Measurements from ENCODE around the gene GBX1.

The GBX1 gene

DNA sequence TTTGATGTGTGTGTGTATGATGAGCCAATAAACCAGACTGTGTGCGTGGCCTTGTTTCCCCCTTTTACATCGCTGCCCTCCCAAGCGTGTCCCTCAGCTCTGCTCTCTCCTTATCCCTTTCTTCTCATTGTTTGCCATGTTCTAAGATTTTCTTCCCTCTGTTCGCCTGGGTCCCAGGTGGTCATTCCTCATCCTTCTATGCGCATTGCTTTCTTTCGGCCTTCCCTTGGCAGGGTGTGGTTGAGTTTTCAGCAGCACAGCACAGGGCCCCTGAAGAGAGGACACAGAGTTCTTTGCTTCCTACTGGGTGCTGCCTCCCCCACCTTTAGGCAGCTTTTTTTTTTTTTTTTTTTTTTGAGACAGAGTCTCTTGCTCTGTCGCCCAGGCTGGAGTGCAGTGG is 23.1 kb downstream of the GBX1 start:
- Histone ChIP-seq H3K27ac (ENCODE audit: low read length) (no peak overlapping the region), H3K4me1 (ENCODE audit: low read length) (no peaks in the 10 kb centered on the region), H3K4me2 (ENCODE audit: low read length) (no peak overlapping the region), H2AFZ (ENCODE audit: low read depth, low read length) (no peak overlapping the region), H3K9ac (ENCODE audit: low read length) (no peak overlapping the region), H4K20me1 (ENCODE audit: insufficient read depth, low read length) (no peaks in the 10 kb centered on the region; the same call in 1 of the 2 replicates), H3K36me3 (replicated peaks; ENCODE audit: low read depth, low read length) (peaks cover 7% of the 10 kb centered on the region), H3K79me2 (ENCODE audit: low read length) (no peaks in the 10 kb centered on the region), H3K4me3 (ENCODE audit: low read length) (no peak overlapping the region), H3K27me3 (ENCODE audit: low read depth, low read length) (0 out of 2 replicates have a peak, but pooled peaks cover under 1% of the 10 kb centered on the region), H3K9me3 (ENCODE audit: insufficient read depth, low read length) (no peaks in the 10 kb centered on the region)
- no peak for TF ChIP-seq EZH2phosphoT487 (IDR thresholded peaks at IDR 0.05; ENCODE audit: low read depth)
- TF ChIP-seq, protein P1, sequence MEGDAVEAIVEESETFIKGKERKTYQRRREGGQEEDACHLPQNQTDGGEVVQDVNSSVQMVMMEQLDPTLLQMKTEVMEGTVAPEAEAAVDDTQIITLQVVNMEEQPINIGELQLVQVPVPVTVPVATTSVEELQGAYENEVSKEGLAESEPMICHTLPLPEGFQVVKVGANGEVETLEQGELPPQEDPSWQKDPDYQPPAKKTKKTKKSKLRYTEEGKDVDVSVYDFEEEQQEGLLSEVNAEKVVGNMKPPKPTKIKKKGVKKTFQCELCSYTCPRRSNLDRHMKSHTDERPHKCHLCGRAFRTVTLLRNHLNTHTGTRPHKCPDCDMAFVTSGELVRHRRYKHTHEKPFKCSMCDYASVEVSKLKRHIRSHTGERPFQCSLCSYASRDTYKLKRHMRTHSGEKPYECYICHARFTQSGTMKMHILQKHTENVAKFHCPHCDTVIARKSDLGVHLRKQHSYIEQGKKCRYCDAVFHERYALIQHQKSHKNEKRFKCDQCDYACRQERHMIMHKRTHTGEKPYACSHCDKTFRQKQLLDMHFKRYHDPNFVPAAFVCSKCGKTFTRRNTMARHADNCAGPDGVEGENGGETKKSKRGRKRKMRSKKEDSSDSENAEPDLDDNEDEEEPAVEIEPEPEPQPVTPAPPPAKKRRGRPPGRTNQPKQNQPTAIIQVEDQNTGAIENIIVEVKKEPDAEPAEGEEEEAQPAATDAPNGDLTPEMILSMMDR (IDR thresholded peaks at IDR 0.05; ENCODE audit: low read depth, low read length) = no peak

DNA sequence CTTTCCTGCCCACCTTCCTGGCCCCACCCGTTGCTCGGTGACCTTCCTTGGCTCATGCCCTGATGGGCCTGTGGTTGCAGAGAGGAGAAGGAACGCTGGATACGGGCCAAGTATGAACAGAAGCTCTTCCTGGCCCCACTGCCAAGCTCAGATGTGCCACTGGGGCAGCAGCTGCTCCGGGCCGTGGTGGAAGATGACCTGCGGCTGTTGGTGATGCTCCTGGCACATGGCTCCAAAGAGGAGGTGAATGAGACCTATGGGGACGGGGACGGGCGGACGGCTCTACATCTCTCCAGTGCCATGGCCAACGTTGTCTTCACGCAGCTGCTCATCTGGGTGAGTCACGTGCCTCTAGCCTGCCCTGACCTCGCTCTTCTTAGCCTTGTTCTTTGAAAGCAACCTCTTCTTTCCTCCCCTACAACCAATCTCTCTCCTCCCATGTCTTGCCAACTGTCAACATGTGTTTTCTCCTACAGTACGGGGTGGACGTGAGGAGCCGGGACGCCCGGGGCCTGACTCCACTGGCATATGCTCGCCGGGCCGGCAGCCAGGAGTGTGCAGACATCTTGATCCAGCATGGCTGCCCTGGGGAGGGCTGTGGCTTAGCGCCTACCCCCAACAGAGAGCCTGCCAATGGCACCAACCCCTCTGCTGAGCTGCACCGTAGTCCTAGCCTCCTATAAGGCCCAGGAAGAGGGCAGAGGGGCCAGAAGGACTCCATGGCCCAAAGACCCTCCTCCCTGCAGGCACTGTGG is 24.1 kb downstream of the GBX1 start:
- no peak for TF ChIP-seq EZH2phosphoT487 (IDR thresholded peaks at IDR 0.05; ENCODE audit: low read depth)
- TF ChIP-seq, protein P1 (IDR thresholded peaks at IDR 0.05; ENCODE audit: low read depth, low read length) = no peak
- Histone ChIP-seq H3K79me2 (ENCODE audit: low read length) (no peaks in the 10 kb centered on the region), H3K4me3 (ENCODE audit: low read length) (no peak overlapping the region), H3K4me1 (ENCODE audit: low read length) (no peaks in the 10 kb centered on the region), H3K4me2 (ENCODE audit: low read length) (no peak overlapping the region), H3K27me3 (ENCODE audit: low read depth, low read length) (no peaks in the 10 kb centered on the region), H3K27ac (ENCODE audit: low read length) (no peak overlapping the region), H4K20me1 (ENCODE audit: insufficient read depth, low read length) (no peaks in the 10 kb centered on the region; the same call in 1 of the 2 replicates), H3K9me3 (ENCODE audit: insufficient read depth, low read length) (no peaks in the 10 kb centered on the region), H3K9ac (ENCODE audit: low read length) (no peak overlapping the region), H2AFZ (ENCODE audit: low read depth, low read length) (no peak overlapping the region), H3K36me3 (replicated peaks; ENCODE audit: low read depth, low read length) (peaks cover 7% of the 10 kb centered on the region)

DNA sequence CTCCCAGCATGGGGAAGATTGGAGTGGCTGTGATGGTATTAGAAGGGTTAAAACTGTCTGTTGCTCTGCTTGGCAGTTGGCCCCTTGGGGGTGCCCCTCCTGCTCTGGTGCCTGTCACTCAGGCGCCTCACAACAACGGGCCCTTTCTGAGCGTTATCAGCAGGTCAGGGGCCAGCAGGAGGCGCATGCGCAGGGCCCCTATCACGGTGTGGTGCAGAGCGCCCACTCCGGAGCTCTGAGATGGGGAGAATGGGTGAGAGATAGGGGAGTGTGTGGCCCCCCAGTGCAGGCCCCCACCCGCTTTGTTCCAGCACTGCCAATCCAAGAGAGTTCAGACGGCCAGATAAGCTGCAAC is 24.8 kb downstream of the GBX1 start:
- no peaks in the 10 kb centered on the region for H3K4me1 ChIP-seq (ENCODE audit: low read length)
- no peak overlapping the region for H3K9ac ChIP-seq (ENCODE audit: low read length)
- no peaks in the 10 kb centered on the region; the same call in 1 of the 2 replicates for H4K20me1 ChIP-seq (ENCODE audit: insufficient read depth, low read length)
- H3K4me3 ChIP-seq (ENCODE audit: low read length) = no peak overlapping the region
- H3K79me2 ChIP-seq (ENCODE audit: low read length) = no peaks in the 10 kb centered on the region
- peaks cover 7% of the 10 kb centered on the region for H3K36me3 ChIP-seq (replicated peaks; ENCODE audit: low read depth, low read length)
- H3K27me3 ChIP-seq (ENCODE audit: low read depth, low read length) = no peaks in the 10 kb centered on the region
- H3K27ac ChIP-seq (ENCODE audit: low read length) = no peak overlapping the region
- no peaks in the 10 kb centered on the region for H3K9me3 ChIP-seq (ENCODE audit: insufficient read depth, low read length)
- no peak overlapping the region for H3K4me2 ChIP-seq (ENCODE audit: low read length)
- H2AFZ ChIP-seq (ENCODE audit: low read depth, low read length) = no peak overlapping the region
- TF ChIP-seq, protein P1 (IDR thresholded peaks at IDR 0.05; ENCODE audit: low read depth, low read length) = no peak
- no peak for TF ChIP-seq EZH2phosphoT487 (IDR thresholded peaks at IDR 0.05; ENCODE audit: low read depth)

DNA sequence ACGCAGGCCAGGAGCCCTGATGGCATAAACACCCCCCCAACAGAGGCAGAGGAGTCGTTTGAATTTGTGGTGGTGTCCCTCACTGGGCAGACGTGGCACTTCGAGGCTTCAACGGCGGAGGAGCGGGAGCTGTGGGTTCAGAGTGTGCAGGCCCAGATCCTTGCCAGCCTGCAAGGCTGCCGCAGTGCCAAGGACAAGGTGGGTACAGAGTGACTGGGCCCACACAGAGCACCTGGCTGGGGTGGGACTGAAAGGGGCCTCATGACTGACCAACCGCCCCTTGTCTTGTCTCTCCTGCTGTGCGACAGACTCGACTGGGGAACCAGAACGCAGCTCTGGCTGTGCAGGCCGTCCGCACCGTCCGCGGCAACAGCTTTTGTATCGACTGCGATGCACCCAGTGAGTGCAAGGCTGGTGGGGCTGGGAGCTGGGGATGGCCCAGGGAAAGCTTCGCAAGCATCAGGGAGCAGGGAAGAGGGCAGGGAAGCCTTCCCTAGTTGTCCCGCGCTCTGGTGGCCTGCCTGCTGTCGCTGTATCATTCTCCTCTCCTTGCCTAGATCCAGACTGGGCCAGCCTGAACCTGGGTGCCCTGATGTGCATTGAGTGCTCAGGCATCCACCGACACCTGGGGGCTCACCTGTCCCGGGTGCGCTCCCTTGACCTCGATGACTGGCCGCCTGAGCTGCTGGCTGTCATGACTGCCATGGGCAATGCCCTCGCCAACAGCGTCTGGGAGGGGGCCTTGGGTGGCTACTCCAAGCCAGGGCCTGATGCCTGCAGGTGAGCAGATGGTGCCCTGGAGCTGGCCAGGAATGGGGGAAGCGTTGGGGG is 25.4 kb downstream of the GBX1 start:
- Histone ChIP-seq H3K36me3 (replicated peaks; ENCODE audit: low read depth, low read length) (peaks cover 7% of the 10 kb centered on the region), H3K27me3 (ENCODE audit: low read depth, low read length) (no peaks in the 10 kb centered on the region), H2AFZ (ENCODE audit: low read depth, low read length) (no peak overlapping the region), H4K20me1 (ENCODE audit: insufficient read depth, low read length) (no peaks in the 10 kb centered on the region; the same call in 1 of the 2 replicates), H3K9ac (ENCODE audit: low read length) (no peak overlapping the region), H3K4me3 (ENCODE audit: low read length) (no peak overlapping the region), H3K4me2 (ENCODE audit: low read length) (no peak overlapping the region), H3K4me1 (ENCODE audit: low read length) (no peaks in the 10 kb centered on the region), H3K27ac (ENCODE audit: low read length) (no peak overlapping the region), H3K79me2 (ENCODE audit: low read length) (no peaks in the 10 kb centered on the region), H3K9me3 (ENCODE audit: insufficient read depth, low read length) (no peaks in the 10 kb centered on the region)
- TF ChIP-seq EZH2phosphoT487 (IDR thresholded peaks at IDR 0.05; ENCODE audit: low read depth) = no peak
- TF ChIP-seq, protein P1 (IDR thresholded peaks at IDR 0.05; ENCODE audit: low read depth, low read length) = no peak
